GM12892 (cell line): ENCODE measurements around the gene KRT71.

ENCODE experiments used
- POLR2A ChIP-seq: IDR thresholded peaks from 2 replicates; pipeline ENCODE4 v1.6.1; 2011; ENCODE audit warnings: low read depth, low read length, control low read depth
- POLR2AphosphoS5 ChIP-seq: IDR thresholded peaks from 2 replicates; pipeline ENCODE4 v1.6.1; 2011; ENCODE audit warnings: low read depth, low read length, control low read depth
- TAF1 ChIP-seq: IDR thresholded peaks from 2 replicates; pipeline ENCODE4 v1.6.1; 2011; ENCODE audit warnings: low read depth, mild to moderate bottlenecking, control low read depth, low read length, borderline replicate concordance

GRCh38 chr12:52524898-52525591 lies 27.9 kb downstream of the KRT71 start:
- no peak for TF ChIP-seq TAF1
- no peak for TF ChIP-seq POLR2AphosphoS5
- no peak for TF ChIP-seq POLR2A
